IMR-90 (cell line): ENCODE measurements around the gene TSTD1. TPM values are rescaled to one million over a fixed set of nuclear protein-coding genes. Genes with fewer than 3 reads are reported as not detected.
A peak's percentile ranks its signal among the peaks of the same experiment; 100 is the strongest.

Source experiments
- ATAC-seq: fragments of 200-7000 bp; cut with Tn5 transposase; 2 replicates; pipeline ENCODE4 v1.9.1; 2020; ENCODE audit warnings: low read depth, mild to moderate bottlenecking, moderate library complexity
- BruUV-seq: library from RNA; stranded (reverse); fragments of 400-500 nt; replicated peaks from 2 replicates; lab custom pipeline; 2021; lab: Mats Ljungman, UMichigan
- CTCF ChIA-PET: fragments of 300-600 bp; formaldehyde crosslinking; extraction: SDS; loops from one replicate; lab custom pipeline; 2021; ENCODE audit warnings: antibody characterized with exemption; lab: Yijun Ruan, JAX
- POLR2A ChIA-PET: fragments of 300-600 bp; sonication (Branson Sonifier 250); formaldehyde crosslinking; loops from one replicate; lab custom pipeline; 2022; ENCODE audit warnings: antibody characterized with exemption; ENCODE audit not compliant: unreplicated experiment; lab: Charles Lee
- DNase-seq: peaks from one replicate; pipeline ENCODE4 v3.0.0; 2013
- H2AFZ ChIP-seq: replicated peaks from 2 replicates; pipeline ENCODE3; 2013; ENCODE audit warnings: low read length, mild to moderate bottlenecking; ENCODE audit not compliant: poor library complexity
- H2AK5ac ChIP-seq: 2 replicates; pipeline ENCODE4 v1.6.1; 2013; ENCODE audit warnings: low read depth, low read length, inconsistent platforms
- H2AK9ac ChIP-seq: replicated peaks from 2 replicates; pipeline ENCODE3; 2013; ENCODE audit warnings: mild to moderate bottlenecking, low read depth, low read length, moderate library complexity; ENCODE audit not compliant: poor library complexity
- H2BK120ac ChIP-seq: 2 replicates; pipeline ENCODE4 v1.6.1; 2013; ENCODE audit warnings: low read depth, low read length, inconsistent platforms
- H2BK15ac ChIP-seq: 3 replicates; pipeline ENCODE4 v1.6.1; 2013; ENCODE audit warnings: low read depth, low read length, inconsistent platforms
- H2BK20ac ChIP-seq: 2 replicates; pipeline ENCODE4 v1.6.1; 2013; ENCODE audit warnings: low read depth, mild to moderate bottlenecking, inconsistent platforms, low read length, moderate library complexity
- H2BK5ac ChIP-seq: 2 replicates; pipeline ENCODE4 v1.6.1; 2013; ENCODE audit warnings: mild to moderate bottlenecking, low read depth, low read length, inconsistent platforms; ENCODE audit not compliant: poor library complexity, severe bottlenecking
- H3K14ac ChIP-seq: replicated peaks from 2 replicates; pipeline ENCODE4 v1.6.1; 2013; ENCODE audit warnings: low read depth, low read length, inconsistent platforms
- H3K18ac ChIP-seq: 2 replicates; pipeline ENCODE4 v1.6.1; 2013; ENCODE audit warnings: low read depth, low read length, control low read depth
- H3K23ac ChIP-seq: 2 replicates; pipeline ENCODE4 v1.6.1; 2013; ENCODE audit warnings: low read depth, low read length, inconsistent platforms
- H3K27ac ChIP-seq: 2 replicates; pipeline ENCODE4 v1.5.1; 2013; ENCODE audit warnings: mild to moderate bottlenecking, control low read depth, low read length; ENCODE audit not compliant: insufficient read depth
- H3K27me3 ChIP-seq: 2 replicates; pipeline ENCODE4 v1.6.1; 2013; ENCODE audit warnings: low read length; ENCODE audit not compliant: control insufficient read depth, insufficient read depth
- H3K36me3 ChIP-seq: 2 replicates; pipeline ENCODE4 v1.6.1; 2013; ENCODE audit warnings: low read length, mixed read lengths; ENCODE audit not compliant: control insufficient read depth, insufficient read depth
- H3K4ac ChIP-seq: 2 replicates; pipeline ENCODE4 v1.6.1; 2013; ENCODE audit warnings: low read depth, low read length, inconsistent platforms
- H3K4me1 ChIP-seq: 2 replicates; pipeline ENCODE4 v1.6.1; 2013; ENCODE audit warnings: low read length, mixed read lengths; ENCODE audit not compliant: control insufficient read depth, insufficient read depth
- H3K4me2 ChIP-seq: 2 replicates; pipeline ENCODE4 v1.6.1; 2013; ENCODE audit warnings: low read depth, mild to moderate bottlenecking, control low read depth, low read length, moderate library complexity
- H3K4me3 ChIP-seq: 2 replicates; pipeline ENCODE4 v1.5.1; 2013; ENCODE audit warnings: low read depth, mild to moderate bottlenecking, control low read depth, low read length, moderate library complexity; ENCODE audit not compliant: insufficient read depth
- H3K56ac ChIP-seq: 2 replicates; pipeline ENCODE4 v1.6.1; 2013; ENCODE audit warnings: low read length, inconsistent platforms; ENCODE audit not compliant: insufficient read depth; ENCODE audit errors: extremely low read depth
- H3K79me1 ChIP-seq, 2 experiments: 2 replicates each; pipeline ENCODE4 v1.6.1; 2013; ENCODE audit warnings: low read length in 2 of 2, inconsistent platforms in 1 of 2, low read depth in 1 of 2
- H3K9ac ChIP-seq: 2 replicates; pipeline ENCODE4 v1.6.1; 2013; ENCODE audit warnings: low read depth, low read length, control low read depth
- H3K9me1 ChIP-seq: 2 replicates; pipeline ENCODE4 v1.6.1; 2013; ENCODE audit warnings: low read length, inconsistent platforms; ENCODE audit not compliant: insufficient read depth
- H3K9me3 ChIP-seq: 2 replicates; pipeline ENCODE4 v1.6.1; 2013; ENCODE audit warnings: low read length; ENCODE audit not compliant: control insufficient read depth, insufficient read depth
- H4K20me1 ChIP-seq: 2 replicates; pipeline ENCODE4 v1.6.1; 2013; ENCODE audit warnings: low read length, inconsistent platforms; ENCODE audit not compliant: insufficient read depth
- H4K5ac ChIP-seq: 2 replicates; pipeline ENCODE4 v1.6.1; 2013; ENCODE audit warnings: mild to moderate bottlenecking, low read depth, low read length, control low read depth
- H4K8ac ChIP-seq, 2 experiments: 2 replicates each; pipeline ENCODE4 v1.6.1; 2013; ENCODE audit warnings: low read depth in 2 of 2, low read length in 2 of 2, control low read depth in 1 of 2, inconsistent platforms in 1 of 2
- H4K91ac ChIP-seq: 2 replicates; pipeline ENCODE4 v1.6.1; 2013; ENCODE audit warnings: low read depth, low read length, inconsistent platforms; ENCODE audit not compliant: insufficient read depth
- BHLHE40 ChIP-seq: fragments of 150-350 bp; IDR thresholded peaks from 2 replicates; pipeline ENCODE4 v1.6.1; 2016; ENCODE audit warnings: mild to moderate bottlenecking, low read depth, low read length
- CEBPB ChIP-seq: IDR thresholded peaks from 2 replicates; pipeline ENCODE4 v1.6.1; 2012; ENCODE audit warnings: low read depth, low read length, improper control_type of control experiment
- CHD1 ChIP-seq: IDR thresholded peaks from 2 replicates; pipeline ENCODE4 v1.6.1; 2012; ENCODE audit warnings: low read depth, low read length, improper control_type of control experiment
- CTCF ChIP-seq: conservative IDR thresholded peaks from 2 replicates; pipeline ENCODE4 v1.5.1; 2012; ENCODE audit warnings: mild to moderate bottlenecking, low read depth, low read length, improper control_type of control experiment
- NFE2L2 ChIP-seq: fragments of 150-350 bp; IDR thresholded peaks from 2 replicates; pipeline ENCODE4 v1.6.1; 2016; ENCODE audit warnings: low read depth, mild to moderate bottlenecking, low read length
- RAD21 ChIP-seq: IDR thresholded peaks from 2 replicates; pipeline ENCODE4 v1.6.1; 2012; ENCODE audit warnings: low read length, improper control_type of control experiment
- SMC3 ChIP-seq: fragments of 150-350 bp; IDR thresholded peaks from 2 replicates; pipeline ENCODE4 v1.6.1; 2016; ENCODE audit warnings: low read depth, mild to moderate bottlenecking, antibody characterized with exemption, low read length, moderate library complexity
- WGBS, 2 experiments: methylation state at CpG; one replicate each; pipeline versions ENCODE4 v1.1.5 to v1.1.7; 2013; ENCODE audit warnings: missing lambda C conversion rate in 2 of 2; ENCODE audit not compliant: insufficient read length in 1 of 2; ENCODE audit errors: extremely low coverage in 2 of 2; 5-methylcytosine and 5-hydroxymethylcytosine counted together
- dilution Hi-C: fragments of 300-500 bp; cut with HindIII; formaldehyde crosslinking; loops from one replicate; pipeline ENCODE4 v1.14.3; 2018; ENCODE audit warnings: low sequenced_read_pairs; ENCODE audit not compliant: unreplicated experiment
- in situ Hi-C: fragments of 300-500 bp; cut with MboI; formaldehyde crosslinking; loops from 3 replicates; pipeline ENCODE4 v1.14.3; 2019; ENCODE audit warnings: low sequenced_read_pairs, inconsistent platforms, mixed read lengths
- intact Hi-C: fragments of 100-400 bp; cut with micrococcal nuclease; formaldehyde crosslinking; loops from 2 replicates; pipeline ENCODE4 v1.10.0; 2022
- polyA plus RNA-seq, 3 experiments: library from polyadenylated mRNA; depleted of rRNA; stranded (reverse); fragments of >200 nt; gene quantifications; 2 replicates each; pipeline ENCODE4 v1.2.3, GENCODE V29; 2012; ENCODE audit warnings: low replicate concordance in 1 of 3
- total RNA-seq: library from RNA; depleted of rRNA; stranded (reverse); fragments of >200 nt; gene quantifications from 2 replicates; pipeline ENCODE4 v1.2.3, GENCODE V29; 2012

Gene TSTD1
- total and polyA plus RNA-seq, 2 of the 4 experiments (the other 2 are of a cell fraction), result 0.21 TPM; not detected in 1

DNA sequence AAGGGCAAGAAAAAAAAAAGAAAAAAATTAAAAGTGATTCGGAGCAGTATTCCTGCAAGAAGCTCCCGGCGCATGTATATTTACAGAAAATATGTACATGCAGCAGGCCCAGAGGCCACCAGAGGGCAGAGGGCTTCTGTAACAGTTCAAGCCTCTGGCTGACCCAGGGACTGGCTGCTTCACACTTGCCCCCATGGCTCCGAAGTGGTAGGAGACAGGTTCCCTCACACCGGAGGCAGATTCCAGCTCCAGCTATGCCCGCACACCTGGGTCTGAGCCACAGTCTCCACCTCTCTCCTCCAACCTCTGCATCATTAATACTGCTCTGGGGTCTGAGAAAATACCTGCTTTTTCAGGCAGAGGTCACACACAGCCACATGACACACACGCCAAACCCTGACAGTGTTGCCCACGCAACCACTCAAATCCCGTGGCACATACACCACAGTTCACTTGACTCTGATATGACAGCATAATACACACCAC is 33.2 kb upstream of the TSTD1 start:
- Histone ChIP-seq H2AK5ac (no peak overlapping the region), H3K27me3 (no peaks in the 10 kb centered on the region; the same call in 1 of the 2 replicates), H4K8ac (no peak overlapping the region), H3K4ac (no peak overlapping the region), H4K20me1 (no peaks in the 10 kb centered on the region; the same call in none of the 2 replicates), H3K4me2 (no peak overlapping the region), H3K79me1 (no peaks in the 10 kb centered on the region), H3K14ac (no peak overlapping the region), H2BK120ac (no peak overlapping the region), H3K4me3 (no peak overlapping the region), H3K27ac (no peak overlapping the region), H2AK9ac (no peak overlapping the region), H3K56ac (no peak overlapping the region), H4K5ac (no peak overlapping the region), H2BK5ac (no peak overlapping the region), H2AFZ (peak overlapping the region; percentile 33), H4K91ac (no peak overlapping the region), H2BK15ac (no peak overlapping the region), H3K9me1 (no peaks in the 10 kb centered on the region), H3K9ac (no peak overlapping the region), H3K23ac (no peak overlapping the region), H3K4me1 (no peaks in the 10 kb centered on the region), H3K18ac (no peak overlapping the region), H3K9me3 (no peaks in the 10 kb centered on the region), H2BK20ac (no peak overlapping the region), H3K36me3 (no peaks in the 10 kb centered on the region)
- intact Hi-C loops (loop anchor here (2.0 kb wide), 1 partner anchor 25 kb away; no protein-coding TSS in a partner anchor), dilution Hi-C loops (no loop called here), in situ Hi-C loops (no loop called here)
- no peak for TF ChIP-seq BHLHE40
- peak; percentile 67 for TF ChIP-seq SMC3
- peak; percentile 50 for TF ChIP-seq CTCF
- no peak for TF ChIP-seq CEBPB
- peak; percentile 62 for TF ChIP-seq RAD21
- no peak for TF ChIP-seq CHD1
- no peak for TF ChIP-seq NFE2L2
- peak; percentile 63; the same call in 1 of the 2 replicates for ATAC-seq
- DNase-seq, result no peak
- WGBS, 2 experiments, result 94% methylated on average over 3 of the region's 9 CpGs; no CpG with 5 or more reads in 1 of the 2 experiments
- BruUV-seq, result no TSS peak
- ChIA-PET CTCF (interaction anchor here (0.6 to 1.8 kb wide), 3 partner anchors 26 to 52 kb away, joined by 3 to 7 read pairs (median 4); partner anchors contain the start of gene KLHDC9), POLR2A (no interaction called here)
